Measurements from ENCODE around the gene IQCF5.
"Not testable (repeated sequence)": the region's sequence is repeated elsewhere in the genome, so short reads cannot be mapped to it uniquely, and the experiment has no call there.

IQCF5 gene

DNA sequence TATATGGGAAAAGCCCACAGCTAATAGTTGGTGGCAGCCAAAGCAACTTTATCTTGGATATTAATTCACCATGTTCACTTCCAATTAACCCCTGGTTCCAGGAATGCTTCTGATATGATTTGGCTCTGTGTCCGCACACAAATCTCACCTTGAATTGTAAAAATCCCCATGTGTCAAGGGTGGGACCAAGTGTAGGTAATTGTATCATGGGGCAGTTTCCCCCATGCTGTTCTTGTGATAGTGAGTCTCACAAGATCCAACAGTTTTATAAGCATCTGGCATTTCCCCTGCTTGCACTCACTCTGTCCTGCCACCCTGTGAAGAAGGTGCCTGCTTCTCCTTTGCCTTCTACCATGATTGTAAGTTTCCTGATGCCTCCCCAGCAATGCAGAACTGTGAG lies 6.5 kb downstream of the IQCF5 start:
- not testable (repeated sequence) for DNase-seq (ENCODE audit: low read depth)

DNA sequence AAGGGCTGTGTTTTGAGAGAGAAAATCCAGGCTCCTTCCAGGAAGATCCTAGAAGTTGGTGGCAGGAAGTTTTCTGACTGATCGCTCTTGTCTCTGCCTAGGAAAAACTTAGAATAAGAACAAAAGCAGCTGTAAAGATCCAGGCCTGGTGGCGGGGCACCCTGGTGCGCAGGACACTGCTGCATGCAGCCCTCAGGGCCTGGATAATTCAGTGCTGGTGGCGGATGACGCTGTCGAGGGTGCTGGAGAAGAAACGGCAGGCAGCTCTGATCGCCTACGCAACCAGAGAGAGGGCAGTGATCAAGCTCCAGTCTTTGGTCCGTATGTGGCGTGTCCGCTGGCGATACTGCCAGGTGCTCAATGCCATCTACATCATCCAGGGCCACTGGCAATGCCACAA lies 12.5 kb downstream of the IQCF5 start:
- DNase-seq (ENCODE audit: low read depth), result no peak

DNA sequence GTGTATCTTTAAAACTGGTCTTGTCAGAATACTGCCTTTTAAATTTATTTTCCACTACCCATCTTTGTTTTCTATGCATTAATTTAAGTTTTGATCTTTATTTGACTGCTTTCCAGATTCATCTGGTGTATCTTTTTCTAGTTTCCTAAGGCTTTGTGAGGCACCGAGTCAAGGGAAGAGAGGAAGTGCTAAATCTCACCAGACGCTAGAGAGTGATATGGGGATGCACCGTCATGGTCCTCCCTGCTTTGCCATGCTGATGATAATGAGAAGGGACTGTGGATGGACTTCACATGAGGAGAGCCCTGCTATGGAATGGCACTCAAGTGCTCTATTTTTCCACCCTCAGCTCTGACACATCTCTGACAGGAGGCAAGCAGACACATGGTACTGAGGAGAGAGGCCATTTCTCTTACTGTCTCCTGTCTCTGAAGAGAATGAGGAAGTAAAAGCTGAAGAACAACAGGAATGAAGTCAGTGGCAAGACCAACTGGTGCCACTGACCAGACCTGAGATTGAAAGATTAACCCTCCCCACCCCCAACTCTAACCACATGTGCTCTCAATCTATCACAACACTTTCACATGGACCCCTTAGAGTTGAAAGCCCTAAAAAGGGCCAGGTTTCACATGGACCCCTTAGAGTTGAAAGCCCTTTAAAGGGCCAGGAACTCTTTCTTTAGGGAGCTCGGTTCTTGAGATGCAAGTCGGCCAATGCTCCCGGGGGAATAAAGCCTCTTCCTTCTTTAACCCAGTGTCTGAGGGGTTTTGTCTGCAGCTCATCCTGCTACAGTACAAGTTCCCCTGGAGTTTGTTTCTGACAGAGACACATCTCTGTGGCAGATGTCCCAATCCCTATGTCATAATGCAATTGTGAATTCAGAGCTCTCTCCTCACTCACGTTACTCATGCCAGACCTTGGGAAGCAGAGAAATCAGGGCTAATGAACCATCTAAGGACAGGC lies 14.4 kb downstream of the IQCF5 start, which contains the start of gene IQCF2:
Gene IQCF2 (plus strand): TSS at position 913 of the 963 bp plus-strand sequence. CDS start 52 bp downstream, outside the sequence.
- no peak for DNase-seq (ENCODE audit: low read depth)

DNA sequence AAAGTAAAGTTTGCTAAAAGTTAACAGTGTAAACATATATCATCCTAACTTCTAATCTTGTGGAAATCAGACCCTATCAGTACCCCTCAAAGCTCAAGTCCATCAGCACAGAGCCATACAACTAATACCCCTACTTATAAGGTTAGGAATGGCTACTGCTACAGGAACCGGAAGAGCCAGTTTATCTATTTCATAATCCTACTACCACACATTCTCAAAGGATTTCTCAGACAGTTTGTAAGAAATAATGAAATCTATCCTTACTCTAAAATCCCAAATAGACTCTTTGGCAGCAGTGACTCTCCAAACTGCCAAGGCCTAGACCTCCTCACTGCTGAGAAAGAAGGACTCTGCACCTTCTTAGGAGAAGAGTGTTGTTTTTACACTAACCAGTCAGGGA lies 20.0 kb downstream of the IQCF5 start:
- DNase-seq (ENCODE audit: low read depth), result not testable (repeated sequence)

DNA sequence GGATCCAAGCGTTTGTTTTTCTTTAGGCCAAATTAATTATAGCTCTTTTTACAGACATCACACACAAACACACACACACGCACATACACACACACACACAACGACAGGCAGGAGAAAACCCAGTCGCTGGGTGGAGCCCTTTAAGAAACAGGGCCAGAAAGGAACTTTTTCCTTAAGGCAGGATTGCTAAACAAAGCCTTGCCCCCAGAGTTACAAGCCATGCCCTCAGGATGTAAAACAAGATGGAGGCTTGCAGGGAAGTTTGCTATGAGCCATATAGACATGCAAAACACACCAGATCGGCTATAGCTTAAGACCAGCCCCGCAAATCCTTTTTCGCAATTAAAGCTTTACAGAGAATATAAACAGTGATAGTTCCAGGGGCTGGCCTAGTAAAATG lies 30.3 kb downstream of the IQCF5 start:
- DNase-seq (ENCODE audit: low read depth), result no peak

DNA sequence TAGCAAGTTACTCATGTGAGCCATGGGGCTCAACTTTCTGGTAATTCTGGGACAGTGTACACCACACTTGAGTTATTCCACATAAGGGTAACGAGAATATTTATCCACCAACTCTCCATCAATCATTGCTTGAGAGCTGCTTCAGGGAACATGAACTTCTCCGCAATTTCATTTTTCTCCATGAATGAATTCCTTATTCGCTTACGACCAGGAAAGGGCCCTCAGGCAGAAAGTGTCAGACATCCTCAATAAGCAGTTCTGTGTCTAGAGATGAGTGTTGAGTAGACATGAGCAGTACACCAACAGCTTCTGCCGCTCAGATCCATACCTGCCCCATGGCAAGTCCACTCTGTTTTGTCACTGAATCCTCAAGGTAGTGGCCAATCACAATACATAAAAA lies 38.8 kb downstream of the IQCF5 start:
- DNase-seq (ENCODE audit: low read depth), result no peak

DNA sequence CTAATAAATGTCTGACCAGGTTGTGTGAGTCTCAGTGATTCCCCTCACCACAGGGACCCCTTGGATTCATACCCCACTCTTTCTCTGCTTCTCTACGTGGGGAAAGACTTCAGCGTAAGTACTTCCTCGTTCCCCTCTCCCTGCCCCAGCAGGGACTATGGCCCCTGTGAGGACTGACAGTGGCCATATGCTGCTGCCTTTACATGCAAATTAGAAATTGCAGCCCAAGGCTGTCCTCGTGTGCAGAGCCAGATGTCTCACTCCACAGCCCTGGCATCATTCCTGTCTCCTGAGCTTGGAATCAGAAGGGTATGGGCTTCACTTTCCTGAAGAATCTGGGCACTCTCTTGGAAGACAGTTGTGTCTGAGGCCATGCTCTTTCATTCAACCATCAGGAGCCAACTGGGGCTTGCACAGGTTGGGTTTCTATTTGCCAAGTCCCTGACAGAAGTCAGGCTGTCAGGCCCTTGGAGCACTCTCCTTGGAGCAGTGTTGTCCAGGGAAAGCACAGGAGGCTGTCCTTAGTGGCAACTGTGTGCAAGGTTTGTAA lies 44.5 kb downstream of the IQCF5 start:
- no peak for DNase-seq (ENCODE audit: low read depth)

DNA sequence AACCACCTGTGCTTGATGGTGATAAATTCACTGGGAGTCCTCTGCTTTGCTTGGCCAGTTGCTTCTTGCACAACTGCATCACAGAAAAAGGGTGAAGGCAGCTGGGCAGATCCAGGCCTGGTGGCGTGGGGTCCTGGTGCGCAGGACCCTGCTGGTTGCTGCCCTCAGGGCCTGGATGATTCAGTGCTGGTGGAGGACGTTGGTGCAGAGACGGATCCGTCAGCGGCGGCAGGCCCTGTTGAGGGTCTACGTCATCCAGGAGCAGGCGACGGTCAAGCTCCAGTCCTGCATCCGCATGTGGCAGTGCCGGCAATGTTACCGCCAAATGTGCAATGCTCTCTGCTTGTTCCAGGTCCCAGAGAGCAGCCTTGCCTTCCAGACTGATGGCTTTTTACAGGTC lies 45.1 kb downstream of the IQCF5 start:
- no peak for DNase-seq (ENCODE audit: low read depth)

DNA sequence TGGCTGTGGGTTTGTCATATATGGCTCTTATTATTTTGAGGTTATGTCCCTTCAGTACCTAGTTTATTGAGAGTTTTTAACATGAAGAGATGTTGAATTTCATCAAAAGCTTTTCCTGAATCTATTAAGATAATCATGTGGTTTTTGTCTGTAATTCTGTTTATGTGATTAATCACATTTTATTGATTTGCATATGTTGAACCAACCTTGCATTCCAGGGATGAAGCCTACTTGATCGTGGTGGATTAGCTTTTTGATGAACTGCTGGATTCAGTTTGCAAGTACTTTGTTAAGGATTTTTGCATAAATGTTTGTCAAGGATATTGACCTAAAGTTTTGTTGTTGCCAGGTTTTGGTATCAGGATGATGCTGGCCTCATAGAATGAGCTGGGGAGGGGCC lies 47.1 kb downstream of the IQCF5 start:
- no peak for DNase-seq (ENCODE audit: low read depth)
